Parathyroid adenoma (tissue), 2 donors: ENCODE measurements around the gene DOCK10.

Experiments used
- H2AFZ ChIP-seq: fragments of 300-600 bp; sonication (generic); one replicate; pipeline ENCODE4 v1.7.0; 2017; ENCODE audit warnings: antibody characterized with exemption, mild to moderate bottlenecking
- H3K27ac ChIP-seq: fragments of 300-600 bp; sonication (generic); one replicate; pipeline ENCODE4 v1.7.0; 2017
- H3K27me3 ChIP-seq: fragments of 300-600 bp; sonication (generic); one replicate; pipeline ENCODE4 v1.7.0; 2017; ENCODE audit warnings: low read length; ENCODE audit not compliant: control insufficient read depth, insufficient read depth
- H3K36me3 ChIP-seq: fragments of 300-600 bp; sonication (generic); one replicate; pipeline ENCODE4 v1.7.0; 2017; ENCODE audit warnings: low read length; ENCODE audit not compliant: control insufficient read depth, insufficient read depth
- H3K4me1 ChIP-seq: fragments of 300-600 bp; sonication (generic); one replicate; pipeline ENCODE4 v1.7.0; 2017; ENCODE audit warnings: control low read depth
- H3K4me2 ChIP-seq: fragments of 300-600 bp; sonication (generic); one replicate; pipeline ENCODE4 v1.7.0; 2017; ENCODE audit warnings: low read length
- H3K4me3 ChIP-seq: fragments of 300-600 bp; sonication (generic); one replicate; pipeline ENCODE4 v1.7.0; 2017; ENCODE audit warnings: low read depth, low read length
- H3K79me2 ChIP-seq: fragments of 300-600 bp; sonication (generic); one replicate; pipeline ENCODE4 v1.7.0; 2017; ENCODE audit warnings: control low read depth
- H3K9ac ChIP-seq: fragments of 300-600 bp; sonication (generic); one replicate; pipeline ENCODE4 v1.7.0; 2017; ENCODE audit warnings: mild to moderate bottlenecking
- H3K9me3 ChIP-seq: fragments of 300-600 bp; sonication (generic); one replicate; pipeline ENCODE4 v1.7.0; 2017; ENCODE audit warnings: low read length; ENCODE audit not compliant: control insufficient read depth
- CTCF ChIP-seq: fragments of 300-600 bp; sonication (generic); IDR thresholded peaks from one replicate; pipeline ENCODE4 v1.7.0; 2017; ENCODE audit warnings: antibody characterized with exemption, mild to moderate bottlenecking
- donor health status: primary hyperparathyroidism.

The DOCK10 gene

GRCh38 chr2:224884188-224884587 lies 158.1 kb downstream of the DOCK10 start:
- Histone ChIP-seq H2AFZ (no peak overlapping the region), H3K36me3 (no peaks in the 10 kb centered on the region), H3K4me3 (no peak overlapping the region), H3K4me1 (no peaks in the 10 kb centered on the region), H3K27ac (no peak overlapping the region), H3K9me3 (no peaks in the 10 kb centered on the region), H3K4me2 (no peak overlapping the region), H3K79me2 (no peaks in the 10 kb centered on the region), H3K9ac (no peak overlapping the region), H3K27me3 (no peaks in the 10 kb centered on the region)
- TF ChIP-seq CTCF = no peak

GRCh38 chr2:224883700-224884099 lies 158.6 kb downstream of the DOCK10 start:
- no peaks in the 10 kb centered on the region for H3K27me3 ChIP-seq
- H3K9me3 ChIP-seq = no peaks in the 10 kb centered on the region
- H3K79me2 ChIP-seq = no peaks in the 10 kb centered on the region
- H3K36me3 ChIP-seq = no peaks in the 10 kb centered on the region
- H3K27ac ChIP-seq = no peak overlapping the region
- no peak overlapping the region for H2AFZ ChIP-seq
- no peak overlapping the region for H3K4me3 ChIP-seq
- no peak overlapping the region for H3K4me2 ChIP-seq
- no peak for TF ChIP-seq CTCF
- no peak overlapping the region for H3K9ac ChIP-seq
- no peaks in the 10 kb centered on the region for H3K4me1 ChIP-seq

- no peaks in the 10 kb centered on the region for H3K4me1 ChIP-seq
- H3K27me3 ChIP-seq = no peaks in the 10 kb centered on the region
- no peak overlapping the region for H3K9ac ChIP-seq
- H3K36me3 ChIP-seq = no peaks in the 10 kb centered on the region
- no peak overlapping the region for H2AFZ ChIP-seq
- H3K9me3 ChIP-seq = no peaks in the 10 kb centered on the region
- H3K4me3 ChIP-seq = no peak overlapping the region
- no peak overlapping the region for H3K4me2 ChIP-seq
- TF ChIP-seq CTCF = no peak
- no peak overlapping the region for H3K27ac ChIP-seq
- no peaks in the 10 kb centered on the region for H3K79me2 ChIP-seq
Measured at GRCh38 chr2:224883172-224883516, 159.1 kb downstream of the DOCK10 start.

GRCh38 chr2:224882291-224883171 lies 159.7 kb downstream of the DOCK10 start:
- Histone ChIP-seq H3K27ac (no peak overlapping the region), H3K79me2 (no peaks in the 10 kb centered on the region)

More at GRCh38 chr2:224882291-224883171, 159.7 kb downstream of the DOCK10 start:
- Histone ChIP-seq H3K36me3 (no peaks in the 10 kb centered on the region), H3K4me1 (no peaks in the 10 kb centered on the region), H3K4me2 (no peak overlapping the region), H3K27me3 (no peaks in the 10 kb centered on the region), H2AFZ (no peak overlapping the region), H3K4me3 (no peak overlapping the region), H3K9me3 (no peaks in the 10 kb centered on the region), H3K9ac (no peak overlapping the region)
- no peak for TF ChIP-seq CTCF
